Loucy (cell line): ENCODE data around the gene POLR3K.

Experiments used
- EZH2phosphoT487 ChIP-seq: fragments of 200-600 bp; IDR thresholded peaks from 2 replicates; pipeline ENCODE4 v1.6.1; 2018; ENCODE audit warnings: antibody characterized with exemption, mild to moderate bottlenecking, moderate library complexity, borderline replicate concordance
- TF ChIP-seq, protein P1 (sequence below): fragments of 200-600 bp; sonication (generic); conservative IDR thresholded peaks from 2 replicates; pipeline ENCODE4 v1.5.1; 2014; ENCODE audit warnings: mild to moderate bottlenecking, antibody characterized with exemption, low read length

DNA sequence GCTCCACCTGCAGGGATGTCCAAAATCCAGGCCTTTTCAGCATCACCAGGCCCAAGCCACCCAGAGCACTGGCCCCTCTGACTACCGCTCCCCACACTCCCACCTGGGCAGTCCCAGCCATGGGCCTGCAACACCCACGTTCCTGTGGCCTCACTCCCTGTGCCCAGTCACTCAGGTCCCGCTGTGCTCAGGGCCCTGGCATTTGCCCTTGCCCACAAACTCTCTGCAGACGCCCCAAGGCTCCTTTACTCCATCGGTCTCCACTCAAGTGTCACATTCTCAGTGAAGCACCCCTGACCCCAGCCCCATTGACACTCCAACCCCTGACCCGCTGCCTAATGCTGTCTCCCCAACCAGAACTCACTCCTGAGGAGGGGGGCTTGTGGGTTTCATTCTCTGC is 48.2 kb upstream of the POLR3K start:
- TF ChIP-seq, protein P1, sequence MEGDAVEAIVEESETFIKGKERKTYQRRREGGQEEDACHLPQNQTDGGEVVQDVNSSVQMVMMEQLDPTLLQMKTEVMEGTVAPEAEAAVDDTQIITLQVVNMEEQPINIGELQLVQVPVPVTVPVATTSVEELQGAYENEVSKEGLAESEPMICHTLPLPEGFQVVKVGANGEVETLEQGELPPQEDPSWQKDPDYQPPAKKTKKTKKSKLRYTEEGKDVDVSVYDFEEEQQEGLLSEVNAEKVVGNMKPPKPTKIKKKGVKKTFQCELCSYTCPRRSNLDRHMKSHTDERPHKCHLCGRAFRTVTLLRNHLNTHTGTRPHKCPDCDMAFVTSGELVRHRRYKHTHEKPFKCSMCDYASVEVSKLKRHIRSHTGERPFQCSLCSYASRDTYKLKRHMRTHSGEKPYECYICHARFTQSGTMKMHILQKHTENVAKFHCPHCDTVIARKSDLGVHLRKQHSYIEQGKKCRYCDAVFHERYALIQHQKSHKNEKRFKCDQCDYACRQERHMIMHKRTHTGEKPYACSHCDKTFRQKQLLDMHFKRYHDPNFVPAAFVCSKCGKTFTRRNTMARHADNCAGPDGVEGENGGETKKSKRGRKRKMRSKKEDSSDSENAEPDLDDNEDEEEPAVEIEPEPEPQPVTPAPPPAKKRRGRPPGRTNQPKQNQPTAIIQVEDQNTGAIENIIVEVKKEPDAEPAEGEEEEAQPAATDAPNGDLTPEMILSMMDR: no peak
- TF ChIP-seq EZH2phosphoT487: no peak
